CD4-positive, CD25-positive, alpha-beta regulatory T cell (primary cell): ENCODE results near the gene ACSM3. TPM values are rescaled to one million over a fixed set of nuclear protein-coding genes. Genes with fewer than 3 reads are reported as not detected.
"Not testable (repeated sequence)": the region's sequence is repeated elsewhere in the genome, so short reads cannot be mapped to it uniquely, and the experiment has no call there.

Experiments used
- ATAC-seq, 2 donors: fragments of 150-1000 bp; cut with Tn5 transposase; one replicate each; pipeline ENCODE4 v1.10.0; 2021; ENCODE audit warnings: low read depth in 2 of 2, moderate number of reproducible peaks in 2 of 2, moderate library complexity in 1 of 2
- DNase-seq, 3 donors: peaks; one replicate each; pipeline versions ENCODE4 v3.0.0 to v3.0.0-alpha.2; 2012 to 2022; ENCODE audit warnings: mixed read lengths in 1 of 3
- H3K27ac ChIP-seq: one replicate; pipeline ENCODE4 v1.7.0; 2013; ENCODE audit warnings: mild to moderate bottlenecking, low read length; ENCODE audit not compliant: insufficient read depth, poor library complexity, severe bottlenecking
- H3K27me3 ChIP-seq: one replicate; pipeline ENCODE4 v1.7.0; 2013; ENCODE audit warnings: low read length; ENCODE audit not compliant: control insufficient read depth, insufficient read depth
- H3K36me3 ChIP-seq: one replicate; pipeline ENCODE4 v1.7.0; 2013; ENCODE audit warnings: mild to moderate bottlenecking, low read length, moderate library complexity; ENCODE audit not compliant: control insufficient read depth, insufficient read depth
- H3K4me1 ChIP-seq: 2 replicates; pipeline ENCODE4 v1.7.0; 2013; ENCODE audit warnings: mild to moderate bottlenecking, low read length; ENCODE audit not compliant: insufficient read depth, control insufficient read depth, poor library complexity, severe bottlenecking
- H3K4me3 ChIP-seq: one replicate; pipeline ENCODE4 v1.7.0; 2013; ENCODE audit warnings: low read depth, mild to moderate bottlenecking, low read length, moderate library complexity
- H3K9me3 ChIP-seq, 2 experiments: 1 replicate in 1 of 2; 2 replicates in 1 of 2; pipeline ENCODE4 v1.7.0; 2013; ENCODE audit warnings: low read length in 2 of 2, mild to moderate bottlenecking in 1 of 2, moderate library complexity in 1 of 2; ENCODE audit not compliant: control insufficient read depth in 2 of 2
- H3K27ac Mint-ChIP-seq, 3 donors: one replicate each; pipeline ENCODE4 v1.8.0; 2020 to 2022; ENCODE audit warnings: mild to moderate bottlenecking in 3 of 3, mixed read lengths in 3 of 3, moderate library complexity in 2 of 3
- H3K27me3 Mint-ChIP-seq: one replicate; pipeline ENCODE4 v1.8.0; 2022; ENCODE audit warnings: mild to moderate bottlenecking, mixed read lengths
- H3K36me3 Mint-ChIP-seq: one replicate; pipeline ENCODE4 v1.8.0; 2020; ENCODE audit warnings: mixed read lengths
- H3K4me1 Mint-ChIP-seq, 4 donors: one replicate each; pipeline ENCODE4 v1.8.0; 2020 to 2022; ENCODE audit warnings: mixed read lengths in 4 of 4, mild to moderate bottlenecking in 1 of 4
- H3K4me3 Mint-ChIP-seq, 4 donors: one replicate each; pipeline ENCODE4 v1.8.0; 2020 to 2022; ENCODE audit warnings: mild to moderate bottlenecking in 4 of 4, mixed read lengths in 4 of 4, moderate library complexity in 3 of 4
- H3K9me3 Mint-ChIP-seq, 7 donors: one replicate each; pipeline ENCODE4 v1.8.0; 2020 to 2022; ENCODE audit warnings: mixed read lengths in 7 of 7, mild to moderate bottlenecking in 3 of 7, moderate library complexity in 2 of 7
- polyA plus RNA-seq, 4 donors: library from polyadenylated mRNA; unstranded; fragments of 300-500 nt; fragmentation: Illumina TruSeq; gene quantifications; one replicate each; pipeline ENCODE4 v1.2.3, GENCODE V29; 2021
- total RNA-seq: library from RNA; stranded (reverse); gene quantifications from one replicate; pipeline ENCODE4 v1.2.3, GENCODE V29; 2022

ACSM3 gene
- total RNA-seq (0.91 TPM), polyA plus RNA-seq (1 to 10 TPM; 1.7 to 7.2 (median 3.7) TPM)

GRCh38 chr16:20763461-20764232, at the start of gene ACSM3:
Gene ACSM3, plus strand, starts transcription at chr16:20764014. Its CDS starts 6,021 bp downstream, at chr16:20770035.
- peaks cover 17% of the 10 kb centered on the region for H3K36me3 Mint-ChIP-seq
- ATAC-seq: peak; percentile 97 to 98

GRCh38 chr16:20717718-20718117, 46.1 kb upstream of the ACSM3 start:
- H3K9me3 ChIP-seq, H3K4me3 Mint-ChIP-seq, H3K9me3 Mint-ChIP-seq, H3K4me1 ChIP-seq, H3K27ac ChIP-seq, H3K4me1 Mint-ChIP-seq, H3K27ac Mint-ChIP-seq, H3K36me3 ChIP-seq, H3K27me3 ChIP-seq, H3K27me3 Mint-ChIP-seq, H3K36me3 Mint-ChIP-seq, DNase-seq, ATAC-seq, H3K4me3 ChIP-seq: not testable (repeated sequence)

More at GRCh38 chr16:20763461-20764232, at the start of gene ACSM3:
- peak; percentile 63 to 92 (median 82) for DNase-seq
- Histone ChIP-seq H3K36me3 (no peaks in the 10 kb centered on the region), H3K27me3 (no peaks in the 10 kb centered on the region), H3K9me3 (peaks cover 0 to 2% of the 10 kb centered on the region in 2 experiments), H3K4me3 (peak within 1 kb of the TSS; percentile 97), H3K27ac (peak within 1 kb of the TSS; percentile 73), H3K4me1 (peaks cover 13% of the 10 kb centered on the region)
- Mint-ChIP-seq H3K4me1 (peaks cover 0 to 28% (median 19%) of the 10 kb centered on the region in 4 donors), H3K27ac (peak within 1 kb of the TSS; percentile 87 to 95 (median 94)), H3K4me3 (peak within 1 kb of the TSS; percentile 85 to 96 (median 92)), H3K27me3 (no peaks in the 10 kb centered on the region), H3K9me3 (peaks cover 0 to 6% (median 0%) of the 10 kb centered on the region in 7 donors)

- no peaks in the 10 kb centered on the region for H3K27me3 ChIP-seq
- ATAC-seq (no peak), DNase-seq (no peak)
- H3K4me1 Mint-ChIP-seq: no peaks in the 10 kb centered on the region
- no peak overlapping the region for H3K27ac Mint-ChIP-seq
- H3K9me3 ChIP-seq: no peaks in the 10 kb centered on the region
- H3K27ac ChIP-seq: no peak overlapping the region
- H3K36me3 Mint-ChIP-seq: peaks cover 6% of the 10 kb centered on the region
- H3K36me3 ChIP-seq: no peaks in the 10 kb centered on the region
- no peak overlapping the region for H3K4me3 ChIP-seq
- no peak overlapping the region for H3K4me3 Mint-ChIP-seq
- H3K27me3 Mint-ChIP-seq: peaks cover 8% of the 10 kb centered on the region
- no peaks in the 10 kb centered on the region for H3K9me3 Mint-ChIP-seq
- no peaks in the 10 kb centered on the region for H3K4me1 ChIP-seq
Observed at GRCh38 chr16:20720251-20720650, 43.6 kb upstream of the ACSM3 start.

- no peaks in the 10 kb centered on the region for H3K27me3 Mint-ChIP-seq
- Histone ChIP-seq H3K4me1 (no peaks in the 10 kb centered on the region), H3K4me3 (no peak overlapping the region), H3K36me3 (no peaks in the 10 kb centered on the region), H3K9me3 (no peaks in the 10 kb centered on the region), H3K27ac (no peak overlapping the region), H3K27me3 (no peaks in the 10 kb centered on the region)
- H3K4me1 Mint-ChIP-seq: peaks cover 0 to 2% (median 0%) of the 10 kb centered on the region in 4 donors
- no peaks in the 10 kb centered on the region for H3K9me3 Mint-ChIP-seq
- no peak overlapping the region for H3K4me3 Mint-ChIP-seq
- H3K27ac Mint-ChIP-seq: no peak overlapping the region
- no peaks in the 10 kb centered on the region for H3K36me3 Mint-ChIP-seq
- no peak for ATAC-seq
- DNase-seq: no peak
Observed at GRCh38 chr16:20726661-20727060, 37.2 kb upstream of the ACSM3 start.

- no peaks in the 10 kb centered on the region for H3K9me3 Mint-ChIP-seq
- Histone ChIP-seq H3K9me3 (no peaks in the 10 kb centered on the region), H3K27me3 (no peaks in the 10 kb centered on the region), H3K27ac (no peak overlapping the region), H3K4me3 (no peak overlapping the region), H3K4me1 (no peaks in the 10 kb centered on the region), H3K36me3 (no peaks in the 10 kb centered on the region)
- H3K27me3 Mint-ChIP-seq: no peaks in the 10 kb centered on the region
- no peak overlapping the region for H3K27ac Mint-ChIP-seq
- no peak overlapping the region for H3K4me3 Mint-ChIP-seq
- DNase-seq (no peak), ATAC-seq (no peak)
- no peaks in the 10 kb centered on the region for H3K36me3 Mint-ChIP-seq
- peaks cover 0 to 5% (median 1%) of the 10 kb centered on the region in 4 donors for H3K4me1 Mint-ChIP-seq
Observed at GRCh38 chr16:20727181-20727580, 36.6 kb upstream of the ACSM3 start.

GRCh38 chr16:20729141-20729540, 34.7 kb upstream of the ACSM3 start:
- ATAC-seq: no peak
- Histone ChIP-seq H3K4me3 (no peak overlapping the region), H3K27ac (no peak overlapping the region), H3K36me3 (peaks cover 5% of the 10 kb centered on the region), H3K27me3 (no peaks in the 10 kb centered on the region), H3K9me3 (no peaks in the 10 kb centered on the region), H3K4me1 (no peaks in the 10 kb centered on the region)
- H3K9me3 Mint-ChIP-seq: no peaks in the 10 kb centered on the region
- H3K4me3 Mint-ChIP-seq: no peak overlapping the region
- no peaks in the 10 kb centered on the region for H3K27me3 Mint-ChIP-seq
- peaks cover 6% of the 10 kb centered on the region for H3K36me3 Mint-ChIP-seq
- peaks cover 0 to 15% (median 5%) of the 10 kb centered on the region in 4 donors for H3K4me1 Mint-ChIP-seq
- no peak for DNase-seq
- H3K27ac Mint-ChIP-seq: no peak overlapping the region

GRCh38 chr16:20734056-20734455, 29.8 kb upstream of the ACSM3 start:
- H3K36me3 Mint-ChIP-seq: peaks cover 37% of the 10 kb centered on the region

GRCh38 chr16:20734782-20735181, 29.0 kb upstream of the ACSM3 start:
- H3K4me3 ChIP-seq: no peak overlapping the region
- ATAC-seq (no peak), DNase-seq (no peak)
- no peak overlapping the region for H3K27ac Mint-ChIP-seq
- H3K4me3 Mint-ChIP-seq: no peak overlapping the region
- H3K4me1 ChIP-seq: no peaks in the 10 kb centered on the region
- H3K27ac ChIP-seq: no peak overlapping the region
- no peaks in the 10 kb centered on the region for H3K9me3 Mint-ChIP-seq
- H3K9me3 ChIP-seq: no peaks in the 10 kb centered on the region
- peaks cover 53% of the 10 kb centered on the region for H3K36me3 ChIP-seq
- peaks cover 18 to 25% (median 20%) of the 10 kb centered on the region in 4 donors for H3K4me1 Mint-ChIP-seq
- no peaks in the 10 kb centered on the region for H3K27me3 Mint-ChIP-seq
- peaks cover 37% of the 10 kb centered on the region for H3K36me3 Mint-ChIP-seq
- no peaks in the 10 kb centered on the region for H3K27me3 ChIP-seq

More at GRCh38 chr16:20734056-20734455, 29.8 kb upstream of the ACSM3 start:
- Histone ChIP-seq H3K4me3 (no peak overlapping the region), H3K27ac (no peak overlapping the region), H3K27me3 (no peaks in the 10 kb centered on the region), H3K36me3 (peaks cover 53% of the 10 kb centered on the region), H3K9me3 (no peaks in the 10 kb centered on the region), H3K4me1 (no peaks in the 10 kb centered on the region)
- Mint-ChIP-seq H3K9me3 (no peaks in the 10 kb centered on the region), H3K27ac (peak overlapping the region in 1 of 3 donors; percentile 15), H3K27me3 (no peaks in the 10 kb centered on the region), H3K4me1 (peaks cover 12 to 23% (median 19%) of the 10 kb centered on the region in 4 donors), H3K4me3 (no peak overlapping the region)
- ATAC-seq (no peak), DNase-seq (no peak)
